Measurements from ENCODE around the gene ANKRD18B. TPM values are rescaled to one million over a fixed set of nuclear protein-coding genes. Genes with fewer than 3 reads are reported as not detected.

ANKRD18B gene
- total RNA-seq, 1 donor from 2014 or later, result not detected

DNA sequence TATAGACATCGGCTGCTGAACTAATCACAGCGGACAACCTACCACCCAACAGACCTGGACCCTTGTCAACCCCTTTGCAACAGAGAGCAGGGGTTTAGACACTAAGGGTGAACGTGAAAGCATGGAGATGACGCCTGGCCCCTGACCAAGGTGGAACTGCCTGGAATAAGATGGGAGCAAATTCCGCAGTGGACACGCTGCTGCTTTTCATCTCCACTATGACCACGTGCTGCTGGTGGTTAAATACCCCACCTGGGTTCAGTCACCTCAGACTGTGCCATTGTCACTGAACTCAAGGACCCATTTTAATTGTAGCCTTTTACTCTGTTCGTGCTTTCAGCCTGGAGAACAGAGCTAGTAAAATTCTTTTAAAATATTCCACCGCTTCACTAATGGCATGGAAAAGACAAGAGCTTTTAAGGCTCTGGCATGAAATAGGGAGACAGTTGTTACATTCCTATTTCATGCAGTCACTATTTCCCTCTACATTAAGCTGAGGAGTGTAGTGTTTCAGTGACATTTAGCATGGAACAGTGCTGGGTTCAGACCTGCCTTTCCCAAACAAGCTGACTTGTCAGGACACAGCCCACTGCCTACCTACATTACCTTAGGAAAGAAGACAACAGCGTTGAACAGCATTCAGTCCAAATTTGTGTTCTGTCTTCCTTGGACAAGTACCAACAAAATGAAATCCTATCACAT is 96.8 kb downstream of the ANKRD18B start:
- intact Hi-C loops (cut with DNase I), result loop anchor here (10.0 kb wide), 1 partner anchor 234 kb away; no protein-coding TSS in a partner anchor
- TF ChIP-seq CTCF (IDR thresholded peaks at IDR 0.05), result no peak

More for the DNA sequence above, 96.8 kb downstream of the ANKRD18B start:
- no peaks in the 10 kb centered on the region for H3K27me3 ChIP-seq
- no peaks in the 10 kb centered on the region for H3K36me3 ChIP-seq
- H3K9me3 ChIP-seq, result no peaks in the 10 kb centered on the region
- no peak overlapping the region for H3K27ac ChIP-seq
- no peak for DNase-seq (ENCODE audit: low spot score in 2 of 2)
- H3K4me3 ChIP-seq, result no peak overlapping the region
- H3K4me1 ChIP-seq, result no peaks in the 10 kb centered on the region

Other genes with a start within 250 kb of the ANKRD18B start
- gene NFX1, start 233.7 kb upstream of the ANKRD18B start, total RNA-seq, result 14.2 TPM
- 18.9 TPM for gene AQP7, start 121.7 kb upstream of the ANKRD18B start, total RNA-seq
- gene AQP3, start 76.7 kb upstream of the ANKRD18B start, total RNA-seq, result 12.7 TPM
- gene NOL6, start 50.3 kb upstream of the ANKRD18B start, total RNA-seq, result 28.6 TPM

Data from ascending aorta (tissue), 2 donors.